MCF 10A (cell line): ENCODE results near the gene CCNL1. TPM values are rescaled to one million over a fixed set of nuclear protein-coding genes. Genes with fewer than 3 reads are reported as not detected.

Source experiments
- BruUV-seq: library from RNA; stranded (reverse); fragments of 400-500 nt; replicated peaks from 2 replicates; lab custom pipeline; 2021; lab: Mats Ljungman, UMichigan
- CTCF ChIA-PET: fragments of 300-600 bp; sonication (Branson Sonifier 250); formaldehyde crosslinking; extraction: SDS; loops from one replicate; lab custom pipeline; 2021; ENCODE audit warnings: antibody characterized with exemption, inconsistent platforms; lab: Yijun Ruan, JAX
- POLR2A ChIA-PET: fragments of 300-600, 350-650 bp; sonication (Branson Sonifier 250); formaldehyde crosslinking; extraction: SDS; loops from one replicate; lab custom pipeline; 2020; ENCODE audit warnings: antibody characterized with exemption, inconsistent platforms; lab: Yijun Ruan, JAX
- DNase-seq: peaks from one replicate; pipeline ENCODE4 v3.0.0-alpha.2; 2018; ENCODE audit not compliant: unreplicated experiment
- H3K27ac Mint-ChIP-seq: one replicate; pipeline ENCODE4 v1.8.0; 2022; ENCODE audit warnings: mild to moderate bottlenecking, low read depth, mixed read lengths; ENCODE audit not compliant: unreplicated experiment
- H3K27me3 Mint-ChIP-seq: one replicate; pipeline ENCODE4 v1.8.0; 2022; ENCODE audit warnings: mixed read lengths; ENCODE audit not compliant: insufficient read depth, unreplicated experiment
- H3K36me3 Mint-ChIP-seq: one replicate; pipeline ENCODE4 v1.8.0; 2022; ENCODE audit warnings: mild to moderate bottlenecking, moderate library complexity, mixed read lengths; ENCODE audit not compliant: insufficient read depth, unreplicated experiment
- H3K4me1 Mint-ChIP-seq: one replicate; pipeline ENCODE4 v1.8.0; 2022; ENCODE audit warnings: mixed read lengths; ENCODE audit not compliant: insufficient read depth, unreplicated experiment
- H3K4me3 Mint-ChIP-seq: one replicate; pipeline ENCODE4 v1.8.0; 2022; ENCODE audit warnings: mild to moderate bottlenecking, moderate library complexity, mixed read lengths; ENCODE audit not compliant: unreplicated experiment
- H3K9me3 Mint-ChIP-seq: one replicate; pipeline ENCODE4 v1.8.0; 2022; ENCODE audit warnings: mixed read lengths; ENCODE audit not compliant: unreplicated experiment
- CTCF ChIP-seq: fragments of 200-600 bp; IDR thresholded peaks from one replicate; pipeline ENCODE4 v1.8.0; 2022; ENCODE audit warnings: antibody characterized with exemption, mild to moderate bottlenecking; ENCODE audit not compliant: unreplicated experiment
- intact Hi-C: fragments of 100-400 bp; cut with micrococcal nuclease; formaldehyde crosslinking; loops from 2 replicates; pipeline ENCODE4 v1.14.1; 2022
- total RNA-seq: library from RNA; stranded (reverse); gene quantifications from 2 replicates; pipeline ENCODE4 v1.2.3, GENCODE V29; 2022

CCNL1 gene
- total RNA-seq, 1 experiment from 2014 or later, result 103 TPM

GRCh38 chr3:157117875-157118654 is 41.9 kb downstream of the CCNL1 start:
- ChIA-PET POLR2A (interaction anchor here (0.7 to 2.2 kb wide), 4 partner anchors 10 to 294 kb away, joined by 3 to 9 read pairs (median 4); no protein-coding TSS in a partner anchor), CTCF (interaction anchor here (0.8 to 1.3 kb wide), 3 partner anchors 13 to 36 kb away, joined by 3 to 6 read pairs (median 3); no protein-coding TSS in a partner anchor)
- no peak for DNase-seq
- Mint-ChIP-seq H3K27me3 (no peaks in the 10 kb centered on the region), H3K36me3 (no peaks in the 10 kb centered on the region), H3K27ac (no peak overlapping the region), H3K9me3 (no peaks in the 10 kb centered on the region), H3K4me1 (peaks cover 23% of the 10 kb centered on the region), H3K4me3 (no peak overlapping the region)
- no TSS peak for BruUV-seq
- intact Hi-C loops, result no loop called here
- TF ChIP-seq CTCF, result no peak

GRCh38 chr3:157117206-157117605 is 42.7 kb downstream of the CCNL1 start:
- TF ChIP-seq CTCF, result no peak
- no peak overlapping the region for H3K27ac Mint-ChIP-seq
- POLR2A ChIA-PET, result interaction anchor here (0.7 to 2.2 kb wide), 5 partner anchors 11 to 293 kb away, joined by 3 to 10 read pairs (median 5); no protein-coding TSS in a partner anchor
- CTCF ChIA-PET, result interaction anchor here (1.0 to 1.1 kb wide), 2 partner anchors 14 to 23 kb away, joined by 3 read pairs; no protein-coding TSS in a partner anchor
- peaks cover 16% of the 10 kb centered on the region for H3K4me1 Mint-ChIP-seq
- no TSS peak for BruUV-seq
- no peaks in the 10 kb centered on the region for H3K27me3 Mint-ChIP-seq
- no peak for DNase-seq
- intact Hi-C loops, result no loop called here
- no peaks in the 10 kb centered on the region for H3K9me3 Mint-ChIP-seq
- H3K36me3 Mint-ChIP-seq, result no peaks in the 10 kb centered on the region
- H3K4me3 Mint-ChIP-seq, result no peak overlapping the region

- ChIA-PET CTCF (interaction anchor here (1.1 to 2.4 kb wide), 4 partner anchors 10 to 964 kb away, joined by 4 to 11 read pairs (median 5); no protein-coding TSS in a partner anchor), POLR2A (interaction anchor here (0.6 to 2.2 kb wide), 10 partner anchors 11 to 335 kb away, joined by 3 to 10 read pairs (median 6); partner anchors contain the start of gene CCNL1)
- Mint-ChIP-seq H3K27ac (no peak overlapping the region), H3K36me3 (no peaks in the 10 kb centered on the region), H3K27me3 (no peaks in the 10 kb centered on the region), H3K4me3 (no peak overlapping the region), H3K9me3 (no peaks in the 10 kb centered on the region), H3K4me1 (peaks cover 5% of the 10 kb centered on the region)
- no TSS peak for BruUV-seq
- no peak for TF ChIP-seq CTCF
- intact Hi-C loops, result no loop called here
- no peak for DNase-seq
Observed at GRCh38 chr3:157116017-157116416, 43.9 kb downstream of the CCNL1 start.
